ENCODE data around the gene TH. TPM values are rescaled to one million over a fixed set of nuclear protein-coding genes. Genes with fewer than 3 reads are reported as not detected.

TH gene
- total RNA-seq, 3 donors from 2014 or later, result not detected

- Histone ChIP-seq H3K27me3 (peaks cover 0 to 11% of the 10 kb centered on the region in 2 donors), H3K4me3 (no peak overlapping the region), H3K4me1 (no peaks in the 10 kb centered on the region), H3K27ac (no peak overlapping the region), H3K36me3 (no peaks in the 10 kb centered on the region), H3K9me3 (no peaks in the 10 kb centered on the region)
- intact Hi-C loops (cut with DNase I; ENCODE audit: low total_unique reads), result no loop called here
- TF ChIP-seq POLR2A (IDR thresholded peaks at IDR 0.05) (no peak), POLR2AphosphoS5 (IDR thresholded peaks at IDR 0.05) (no peak)
- TF ChIP-seq, protein P1, sequence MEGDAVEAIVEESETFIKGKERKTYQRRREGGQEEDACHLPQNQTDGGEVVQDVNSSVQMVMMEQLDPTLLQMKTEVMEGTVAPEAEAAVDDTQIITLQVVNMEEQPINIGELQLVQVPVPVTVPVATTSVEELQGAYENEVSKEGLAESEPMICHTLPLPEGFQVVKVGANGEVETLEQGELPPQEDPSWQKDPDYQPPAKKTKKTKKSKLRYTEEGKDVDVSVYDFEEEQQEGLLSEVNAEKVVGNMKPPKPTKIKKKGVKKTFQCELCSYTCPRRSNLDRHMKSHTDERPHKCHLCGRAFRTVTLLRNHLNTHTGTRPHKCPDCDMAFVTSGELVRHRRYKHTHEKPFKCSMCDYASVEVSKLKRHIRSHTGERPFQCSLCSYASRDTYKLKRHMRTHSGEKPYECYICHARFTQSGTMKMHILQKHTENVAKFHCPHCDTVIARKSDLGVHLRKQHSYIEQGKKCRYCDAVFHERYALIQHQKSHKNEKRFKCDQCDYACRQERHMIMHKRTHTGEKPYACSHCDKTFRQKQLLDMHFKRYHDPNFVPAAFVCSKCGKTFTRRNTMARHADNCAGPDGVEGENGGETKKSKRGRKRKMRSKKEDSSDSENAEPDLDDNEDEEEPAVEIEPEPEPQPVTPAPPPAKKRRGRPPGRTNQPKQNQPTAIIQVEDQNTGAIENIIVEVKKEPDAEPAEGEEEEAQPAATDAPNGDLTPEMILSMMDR (IDR thresholded peaks at IDR 0.05), result no peak
- no peak for DNase-seq (ENCODE audit: low spot score in 2 of 2)
Measured at GRCh38 chr11:2174361-2174760, 2.7 kb upstream of the TH start.

GRCh38 chr11:2173761-2174160, 2.1 kb upstream of the TH start:
- no peaks in the 10 kb centered on the region for H3K4me1 ChIP-seq
- peaks cover 0 to 17% of the 10 kb centered on the region in 2 donors for H3K27me3 ChIP-seq
- H3K9me3 ChIP-seq, result no peaks in the 10 kb centered on the region
- intact Hi-C loops (cut with DNase I; ENCODE audit: low total_unique reads), result no loop called here
- DNase-seq (ENCODE audit: low spot score in 2 of 2), result no peak
- no peak overlapping the region for H3K27ac ChIP-seq
- H3K36me3 ChIP-seq, result no peaks in the 10 kb centered on the region
- TF ChIP-seq POLR2AphosphoS5 (IDR thresholded peaks at IDR 0.05), result no peak
- TF ChIP-seq POLR2A (IDR thresholded peaks at IDR 0.05), result no peak
- TF ChIP-seq, protein P1 (IDR thresholded peaks at IDR 0.05), result no peak
- no peak overlapping the region for H3K4me3 ChIP-seq

DNA sequence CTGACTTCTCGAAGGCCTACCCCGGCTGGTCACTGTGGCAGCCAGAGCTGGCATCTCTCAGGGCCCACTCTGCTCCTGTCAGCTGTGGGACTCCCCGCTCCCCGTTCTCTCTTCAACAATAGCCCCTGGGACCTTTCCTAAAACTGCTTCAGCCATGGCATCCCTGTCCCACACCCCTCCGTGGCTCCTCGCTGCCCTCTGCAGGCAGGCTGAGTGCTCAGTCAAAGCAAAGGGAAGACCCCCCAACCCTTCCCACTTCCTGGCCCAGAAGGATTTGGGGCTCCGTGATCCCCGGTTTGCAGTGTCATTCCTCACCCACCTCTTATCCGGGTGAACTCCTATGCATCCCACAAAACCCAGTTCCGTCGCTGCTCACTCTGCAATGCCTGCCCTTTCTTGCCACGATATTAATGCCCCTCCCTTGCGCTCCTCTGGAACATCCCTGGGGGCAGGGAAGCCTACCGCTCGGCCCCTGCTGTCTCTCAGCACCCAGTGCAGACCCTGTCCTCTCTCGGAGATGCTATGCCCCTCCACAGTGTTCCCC, 1.6 kb upstream of the TH start:
- Histone ChIP-seq H3K27ac (no peak overlapping the region), H3K27me3 (peaks cover 0 to 17% of the 10 kb centered on the region in 2 donors), H3K4me1 (no peaks in the 10 kb centered on the region), H3K9me3 (no peaks in the 10 kb centered on the region), H3K36me3 (no peaks in the 10 kb centered on the region), H3K4me3 (no peak overlapping the region)
- no peak for TF ChIP-seq POLR2AphosphoS5 (IDR thresholded peaks at IDR 0.05)
- TF ChIP-seq, protein P1 (IDR thresholded peaks at IDR 0.05), result no peak
- intact Hi-C loops (cut with DNase I; ENCODE audit: low total_unique reads), result no loop called here
- DNase-seq (ENCODE audit: low spot score in 2 of 2), result no peak

- no peak for DNase-seq (ENCODE audit: low spot score in 2 of 2)
- no peak overlapping the region for H3K4me3 ChIP-seq
- no peak overlapping the region for H3K27ac ChIP-seq
- H3K9me3 ChIP-seq, result no peaks in the 10 kb centered on the region
- no peaks in the 10 kb centered on the region for H3K36me3 ChIP-seq
- intact Hi-C loops (cut with DNase I; ENCODE audit: low total_unique reads), result no loop called here
- TF ChIP-seq, protein P1 (IDR thresholded peaks at IDR 0.05), result no peak
- TF ChIP-seq POLR2AphosphoS5 (IDR thresholded peaks at IDR 0.05) (no peak), POLR2A (IDR thresholded peaks at IDR 0.05) (no peak)
- no peaks in the 10 kb centered on the region for H3K4me1 ChIP-seq
- peaks cover 0 to 17% of the 10 kb centered on the region in 2 donors for H3K27me3 ChIP-seq
Measured at GRCh38 chr11:2172676-2173075, 1.1 kb upstream of the TH start.

GRCh38 chr11:2169626-2170570, 1.7 kb downstream of the TH start:
- DNase-seq (ENCODE audit: low spot score in 2 of 2), result no peak

More at GRCh38 chr11:2169626-2170570, 1.7 kb downstream of the TH start:
- no peaks in the 10 kb centered on the region for H3K36me3 ChIP-seq
- no peak overlapping the region for H3K27ac ChIP-seq
- H3K27me3 ChIP-seq, result peaks cover 4 to 39% of the 10 kb centered on the region in 2 donors
- no peaks in the 10 kb centered on the region for H3K4me1 ChIP-seq
- intact Hi-C loops (cut with DNase I; ENCODE audit: low total_unique reads), result no loop called here
- no peak for TF ChIP-seq POLR2AphosphoS5 (IDR thresholded peaks at IDR 0.05)
- TF ChIP-seq POLR2A (IDR thresholded peaks at IDR 0.05), result no peak
- TF ChIP-seq, protein P1 (IDR thresholded peaks at IDR 0.05), result no peak
- no peaks in the 10 kb centered on the region for H3K9me3 ChIP-seq
- H3K4me3 ChIP-seq, result no peak overlapping the region

Measured in breast epithelium (tissue), 4 donors.